ENCODE results near the gene AURKA.

The AURKA gene

GRCh38 chr20:56420940-56421688 is 29.1 kb upstream of the AURKA start:
- H3K4me3 ChIP-seq (ENCODE audit: low read depth, low read length): no peak overlapping the region
- no peak for DNase-seq (ENCODE audit: low read depth, low spot score)
- no peak for TF ChIP-seq CTCF (IDR thresholded peaks at IDR 0.05; ENCODE audit: insufficient read depth, low read length, missing control alignments)
- CTCF ChIA-PET: interaction anchor here (0.8 to 1.6 kb wide), 3 partner anchors 12 to 15 kb away, joined by 3 to 4 read pairs (median 3); no protein-coding TSS in a partner anchor
- POLR2A ChIA-PET: interaction anchor here (0.5 kb wide), 1 partner anchor 215 kb away, joined by 3 read pairs; no protein-coding TSS in a partner anchor

DNA sequence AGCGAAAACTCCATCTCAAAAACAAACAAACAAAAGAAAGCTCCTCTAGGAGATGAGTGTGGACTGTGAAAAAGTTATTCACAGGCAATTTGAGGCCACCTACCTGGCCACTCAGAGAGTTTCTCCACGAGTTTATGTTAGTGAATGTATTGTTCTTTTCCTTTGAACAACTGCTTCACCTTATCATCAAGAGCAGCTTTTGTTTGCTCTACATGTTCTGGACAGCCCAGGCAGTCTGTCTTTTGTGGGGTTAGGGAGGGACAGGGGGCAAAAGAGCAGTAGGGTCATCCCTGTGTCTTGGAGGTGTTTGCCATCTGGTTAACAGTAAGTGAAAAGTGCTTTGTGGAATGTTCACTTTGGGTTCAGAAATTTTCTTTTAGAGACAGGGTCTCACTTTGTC is 28.0 kb upstream of the AURKA start:
- DNase-seq (ENCODE audit: low read depth, low spot score): no peak
- no peak for TF ChIP-seq CTCF (IDR thresholded peaks at IDR 0.05; ENCODE audit: insufficient read depth, low read length, missing control alignments)
- no peak overlapping the region for H3K4me3 ChIP-seq (ENCODE audit: low read depth, low read length)
- ChIA-PET POLR2A (interaction anchor here (2.5 kb wide), 1 partner anchor 20 kb away, joined by 8 read pairs; no protein-coding TSS in a partner anchor), CTCF (interaction anchor here (1.6 kb wide), 3 partner anchors 10 to 24 kb away, joined by 4 read pairs; no protein-coding TSS in a partner anchor)

- ChIA-PET CTCF (interaction anchor here (0.6 to 1.6 kb wide), 7 partner anchors 9 to 25 kb away, joined by 3 to 5 read pairs (median 4); no protein-coding TSS in a partner anchor), POLR2A (interaction anchor here (2.4 to 2.5 kb wide), 2 partner anchors 11 to 21 kb away, joined by 8 to 11 read pairs; no protein-coding TSS in a partner anchor)
- no peak for DNase-seq (ENCODE audit: low read depth, low spot score)
- no peak overlapping the region for H3K4me3 ChIP-seq (ENCODE audit: low read depth, low read length)
- no peak for TF ChIP-seq CTCF (IDR thresholded peaks at IDR 0.05; ENCODE audit: insufficient read depth, low read length, missing control alignments)
Measured at GRCh38 chr20:56418385-56418861, 26.4 kb upstream of the AURKA start.

DNA sequence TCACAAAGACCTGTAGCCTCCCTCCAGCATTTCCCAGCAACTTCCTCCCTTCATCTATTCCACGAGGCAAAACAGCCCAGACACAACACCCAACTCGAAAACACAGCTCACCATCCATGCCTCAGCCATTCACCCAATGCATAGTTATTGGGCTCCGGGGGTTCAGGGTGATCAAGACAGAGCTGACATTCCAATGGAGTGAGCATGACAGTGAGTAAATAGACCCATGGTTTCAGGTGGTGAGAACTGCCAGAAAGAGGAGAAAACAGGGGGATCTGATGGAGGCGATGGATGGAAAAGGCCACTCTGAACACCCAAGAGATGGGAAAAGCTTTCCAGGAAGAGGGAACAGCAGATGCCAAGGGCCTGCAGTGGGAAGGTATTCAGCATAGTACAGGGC is 25.9 kb upstream of the AURKA start:
- no peak for DNase-seq (ENCODE audit: low read depth, low spot score)
- ChIA-PET POLR2A (interaction anchor here (2.4 to 2.5 kb wide), 2 partner anchors 11 to 22 kb away, joined by 8 to 11 read pairs; no protein-coding TSS in a partner anchor), CTCF (interaction anchor here (0.9 to 1.4 kb wide), 3 partner anchors 18 to 24 kb away, joined by 3 to 5 read pairs (median 3); no protein-coding TSS in a partner anchor)
- H3K4me3 ChIP-seq (ENCODE audit: low read depth, low read length): no peak overlapping the region
- TF ChIP-seq CTCF (IDR thresholded peaks at IDR 0.05; ENCODE audit: insufficient read depth, low read length, missing control alignments): no peak

- ChIA-PET CTCF (interaction anchor here (1.4 kb wide), 1 partner anchor 22 kb away, joined by 3 read pairs; no protein-coding TSS in a partner anchor), POLR2A (interaction anchor here (2.4 to 2.5 kb wide), 2 partner anchors 12 to 22 kb away, joined by 8 to 11 read pairs; no protein-coding TSS in a partner anchor)
- DNase-seq (ENCODE audit: low read depth, low spot score): no peak
- no peak overlapping the region for H3K4me3 ChIP-seq (ENCODE audit: low read depth, low read length)
- no peak for TF ChIP-seq CTCF (IDR thresholded peaks at IDR 0.05; ENCODE audit: insufficient read depth, low read length, missing control alignments)
Measured at GRCh38 chr20:56417402-56417801, 25.4 kb upstream of the AURKA start.
